HepG2 (cell line): ENCODE measurements around the gene MYO5B.

ENCODE experiments used
- CHD2 ChIP-seq: IDR thresholded peaks from 2 replicates; pipeline ENCODE4 v1.6.1; 2011; ENCODE audit warnings: low read depth, low read length, improper control_type of control experiment
- EP300 ChIP-seq, 3 experiments: sonication (generic) in 1 of 3; formaldehyde crosslinking in 1 of 3; IDR thresholded peaks; 2 replicates each; pipeline versions ENCODE4 v1.5.1 to v1.6.1; 2011 to 2020; ENCODE audit warnings: low read depth in 2 of 3, low read length in 2 of 3, borderline replicate concordance in 1 of 3, improper control_type of control experiment in 1 of 3, mild to moderate bottlenecking in 1 of 3, missing genetic modification reagents in 1 of 3, moderate library complexity in 1 of 3
- EZH2 ChIP-seq: conservative IDR thresholded peaks from 2 replicates; pipeline ENCODE4 v1.6.1; 2012; ENCODE audit warnings: mild to moderate bottlenecking, low read depth, low read length, moderate library complexity
- SP2 ChIP-seq: sonication (generic); formaldehyde crosslinking; IDR thresholded peaks from 2 replicates; pipeline ENCODE4 v1.5.1; 2020; ENCODE audit warnings: mild to moderate bottlenecking, missing genetic modification reagents
- TF ChIP-seq, protein P1 (sequence below): sonication (generic); formaldehyde crosslinking; IDR thresholded peaks from 2 replicates; pipeline ENCODE4 v1.5.0; 2020; ENCODE audit warnings: missing genetic modification reagents
- TF ChIP-seq, protein P2 (sequence below): sonication (generic); formaldehyde crosslinking; IDR thresholded peaks from 2 replicates; pipeline ENCODE4 v1.5.0; 2020; ENCODE audit warnings: mild to moderate bottlenecking, missing genetic modification reagents, moderate library complexity

- TF ChIP-seq SP2 (no peak), CHD2 (no peak), EZH2 (no peak), EP300 (IDR thresholded peaks at IDR 0.05; ENCODE audit: low read depth in 2 of 2, low read length in 2 of 2) (no peak), EP300 (CRISPR knock-in tag; IDR thresholded peaks at IDR 0.05; ENCODE audit: borderline replicate concordance) (no peak)
- TF ChIP-seq, protein P1, sequence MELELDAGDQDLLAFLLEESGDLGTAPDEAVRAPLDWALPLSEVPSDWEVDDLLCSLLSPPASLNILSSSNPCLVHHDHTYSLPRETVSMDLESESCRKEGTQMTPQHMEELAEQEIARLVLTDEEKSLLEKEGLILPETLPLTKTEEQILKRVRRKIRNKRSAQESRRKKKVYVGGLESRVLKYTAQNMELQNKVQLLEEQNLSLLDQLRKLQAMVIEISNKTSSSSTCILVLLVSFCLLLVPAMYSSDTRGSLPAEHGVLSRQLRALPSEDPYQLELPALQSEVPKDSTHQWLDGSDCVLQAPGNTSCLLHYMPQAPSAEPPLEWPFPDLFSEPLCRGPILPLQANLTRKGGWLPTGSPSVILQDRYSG (CRISPR knock-in tag) = no peak
- TF ChIP-seq, protein P2, sequence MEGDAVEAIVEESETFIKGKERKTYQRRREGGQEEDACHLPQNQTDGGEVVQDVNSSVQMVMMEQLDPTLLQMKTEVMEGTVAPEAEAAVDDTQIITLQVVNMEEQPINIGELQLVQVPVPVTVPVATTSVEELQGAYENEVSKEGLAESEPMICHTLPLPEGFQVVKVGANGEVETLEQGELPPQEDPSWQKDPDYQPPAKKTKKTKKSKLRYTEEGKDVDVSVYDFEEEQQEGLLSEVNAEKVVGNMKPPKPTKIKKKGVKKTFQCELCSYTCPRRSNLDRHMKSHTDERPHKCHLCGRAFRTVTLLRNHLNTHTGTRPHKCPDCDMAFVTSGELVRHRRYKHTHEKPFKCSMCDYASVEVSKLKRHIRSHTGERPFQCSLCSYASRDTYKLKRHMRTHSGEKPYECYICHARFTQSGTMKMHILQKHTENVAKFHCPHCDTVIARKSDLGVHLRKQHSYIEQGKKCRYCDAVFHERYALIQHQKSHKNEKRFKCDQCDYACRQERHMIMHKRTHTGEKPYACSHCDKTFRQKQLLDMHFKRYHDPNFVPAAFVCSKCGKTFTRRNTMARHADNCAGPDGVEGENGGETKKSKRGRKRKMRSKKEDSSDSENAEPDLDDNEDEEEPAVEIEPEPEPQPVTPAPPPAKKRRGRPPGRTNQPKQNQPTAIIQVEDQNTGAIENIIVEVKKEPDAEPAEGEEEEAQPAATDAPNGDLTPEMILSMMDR = no peak
These were observed 24.9 kb downstream of the MYO5B start for GRCh38 chr18:50170004-50170403.
